Glutamatergic neuron (in vitro differentiated cells): ENCODE measurements around the gene IFNA16. TPM values are rescaled to one million over a fixed set of nuclear protein-coding genes. Genes with fewer than 3 reads are reported as not detected.
A peak's percentile ranks its signal among the peaks of the same experiment; 100 is the strongest.
"Not testable (repeated sequence)": the region's sequence is repeated elsewhere in the genome, so short reads cannot be mapped to it uniquely, and the experiment has no call there.

ENCODE experiments used
- DNase-seq: peaks from one replicate; pipeline ENCODE4 v3.0.0; 2022
- H3K27ac Mint-ChIP-seq: one replicate; pipeline ENCODE4 v1.8.0; 2020; ENCODE audit warnings: mild to moderate bottlenecking, mixed read lengths, inconsistent platforms; ENCODE audit not compliant: unreplicated experiment
- H3K27me3 Mint-ChIP-seq: one replicate; pipeline ENCODE4 v1.8.0; 2020; ENCODE audit warnings: mild to moderate bottlenecking, moderate library complexity, mixed read lengths, inconsistent platforms; ENCODE audit not compliant: unreplicated experiment
- H3K36me3 Mint-ChIP-seq: one replicate; pipeline ENCODE4 v1.8.0; 2020; ENCODE audit warnings: mild to moderate bottlenecking, mixed read lengths, inconsistent platforms; ENCODE audit not compliant: unreplicated experiment
- H3K4me1 Mint-ChIP-seq: one replicate; pipeline ENCODE4 v1.8.0; 2020; ENCODE audit warnings: mild to moderate bottlenecking, low read depth, mixed read lengths, inconsistent platforms; ENCODE audit not compliant: unreplicated experiment
- H3K4me3 Mint-ChIP-seq: one replicate; pipeline ENCODE4 v1.8.0; 2020; ENCODE audit warnings: mild to moderate bottlenecking, mixed read lengths, inconsistent platforms; ENCODE audit not compliant: unreplicated experiment
- H3K9me3 Mint-ChIP-seq: one replicate; pipeline ENCODE4 v1.8.0; 2020; ENCODE audit warnings: mild to moderate bottlenecking, moderate library complexity, mixed read lengths, inconsistent platforms; ENCODE audit not compliant: unreplicated experiment
- CTCF ChIP-seq: fragments of 200-600 bp; sonication (generic); IDR thresholded peaks from one replicate; pipeline ENCODE4 v1.5.0; 2021; ENCODE audit not compliant: partially characterized antibody, unreplicated experiment
- long read RNA-seq: library from polyadenylated mRNA; unstranded; transcript quantifications from one replicate; pipeline ENCODE4 v2.0.0, GENCODE V29; 2020; ENCODE audit not compliant: unreplicated experiment
- total RNA-seq: library from RNA; stranded (reverse); fragmentation: NEBNext Ultra II Directional; extraction: Animal tissue kit (Norgen Biotek cat#: 25700); gene quantifications from one replicate; pipeline ENCODE4 v1.2.1, GENCODE V29; 2021; ENCODE audit not compliant: unreplicated experiment

IFNA16 gene
- not detected for total RNA-seq
- long read RNA-seq: 0 reads

- not testable (repeated sequence) for H3K27me3 Mint-ChIP-seq, DNase-seq, H3K36me3 Mint-ChIP-seq
These were observed at the start of gene IFNA16 for GRCh38 chr9:21217211-21217610. Gene IFNA16, minus strand, starts transcription at chr9:21217311. Its CDS starts 6 bp downstream, at chr9:21217305.

GRCh38 chr9:21265421-21266189 is 48.5 kb upstream of the IFNA16 start:
- no peaks in the 10 kb centered on the region for H3K27me3 Mint-ChIP-seq
- no peak for TF ChIP-seq CTCF
- DNase-seq: no peak
- H3K4me3 Mint-ChIP-seq: no peak overlapping the region
- H3K27ac Mint-ChIP-seq: no peak overlapping the region
- no peaks in the 10 kb centered on the region for H3K4me1 Mint-ChIP-seq
- H3K36me3 Mint-ChIP-seq: no peaks in the 10 kb centered on the region
- H3K9me3 Mint-ChIP-seq: no peaks in the 10 kb centered on the region

More at GRCh38 chr9:21217211-21217610, at the start of gene IFNA16:
- H3K9me3 Mint-ChIP-seq, H3K4me1 Mint-ChIP-seq, H3K27ac Mint-ChIP-seq, H3K4me3 Mint-ChIP-seq: not testable (repeated sequence)

- no peak overlapping the region for H3K4me3 Mint-ChIP-seq
- no peak for DNase-seq
- TF ChIP-seq CTCF: no peak
- H3K4me1 Mint-ChIP-seq: peaks cover 8% of the 10 kb centered on the region
- no peaks in the 10 kb centered on the region for H3K36me3 Mint-ChIP-seq
- no peaks in the 10 kb centered on the region for H3K9me3 Mint-ChIP-seq
- H3K27ac Mint-ChIP-seq: no peak overlapping the region
- H3K27me3 Mint-ChIP-seq: peaks cover 3% of the 10 kb centered on the region
These were observed 38.6 kb upstream of the IFNA16 start for GRCh38 chr9:21255538-21256212.

- Mint-ChIP-seq H3K36me3 (no peaks in the 10 kb centered on the region), H3K4me1 (peaks cover 8% of the 10 kb centered on the region), H3K9me3 (no peaks in the 10 kb centered on the region), H3K4me3 (no peak overlapping the region), H3K27me3 (peaks cover 3% of the 10 kb centered on the region), H3K27ac (peak overlapping the region; percentile 45)
- TF ChIP-seq CTCF: peak; percentile 70
- peak; percentile 32 for DNase-seq
These were observed 35.8 kb upstream of the IFNA16 start for GRCh38 chr9:21252721-21253547.

GRCh38 chr9:21251638-21252037 is 34.5 kb upstream of the IFNA16 start:
- Mint-ChIP-seq H3K9me3 (no peaks in the 10 kb centered on the region), H3K4me3 (no peak overlapping the region), H3K27me3 (no peaks in the 10 kb centered on the region), H3K27ac (no peak overlapping the region), H3K36me3 (no peaks in the 10 kb centered on the region), H3K4me1 (peaks cover 8% of the 10 kb centered on the region)
- TF ChIP-seq CTCF: no peak
- no peak for DNase-seq
